Stimulated activated CD4-positive, alpha-beta T cell treated with anti-CD3 and anti-CD28 coated beads, Interleukin-4, amount 100 ng/mL, for 1 hour (primary cell): Measurements from ENCODE around the gene TUBGCP2.

ENCODE experiments used
- DNase-seq: peaks from one replicate; pipeline ENCODE4 v3.0.0-alpha.2; 2020

The TUBGCP2 gene

GRCh38 chr10:133339708-133340380, 31.2 kb upstream of the TUBGCP2 start:
- no peak for DNase-seq

- no peak for DNase-seq
Measured at GRCh38 chr10:133338080-133339071, 29.7 kb upstream of the TUBGCP2 start.

- DNase-seq = no peak
Measured at GRCh38 chr10:133337370-133337725, 28.7 kb upstream of the TUBGCP2 start.

DNA sequence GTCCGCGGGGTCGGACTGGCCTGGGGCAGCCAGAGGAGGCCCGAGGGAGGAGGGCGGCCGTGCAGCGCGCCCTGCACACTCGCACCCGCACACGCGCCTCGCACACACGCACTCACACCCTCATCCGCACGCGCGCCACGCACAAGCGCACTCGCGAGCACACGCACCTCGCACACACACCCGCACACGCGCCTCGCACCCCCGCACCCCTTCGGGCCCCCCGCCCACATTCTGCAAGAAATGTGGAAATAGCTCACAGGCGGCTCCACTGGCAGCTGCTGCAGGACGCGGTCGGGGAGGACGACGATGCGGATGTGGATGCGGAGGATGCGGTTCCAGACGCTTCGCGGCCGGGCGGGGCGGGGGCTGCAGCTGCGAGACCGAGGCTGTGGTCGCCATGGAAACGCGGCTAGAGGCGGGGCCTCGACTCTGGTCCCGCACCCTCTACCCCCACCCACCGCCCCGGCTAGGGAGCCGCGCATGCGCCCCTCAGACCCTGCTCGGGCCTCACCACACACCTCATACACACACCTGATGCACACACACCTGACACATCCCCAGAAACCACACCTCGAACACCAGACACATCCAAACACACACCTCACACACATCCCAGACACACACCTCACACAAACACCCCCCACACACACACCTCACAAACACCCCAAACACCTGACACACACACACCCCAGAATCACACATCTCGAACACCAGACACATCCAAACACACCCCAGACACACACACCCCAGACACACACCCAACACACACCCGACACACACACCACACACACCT, 28.1 kb upstream of the TUBGCP2 start, which contains the start of gene CALY:
Gene CALY, minus strand, starts transcription at position 320 of the 793 bp plus-strand sequence. CDS start 7,907 bp downstream, outside the sequence.
- DNase-seq = peak; percentile 70

- DNase-seq = no peak
Measured at GRCh38 chr10:133336118-133336576, 27.5 kb upstream of the TUBGCP2 start.

GRCh38 chr10:133335246-133336117, 26.8 kb upstream of the TUBGCP2 start:
- DNase-seq = peak; percentile 74

DNA sequence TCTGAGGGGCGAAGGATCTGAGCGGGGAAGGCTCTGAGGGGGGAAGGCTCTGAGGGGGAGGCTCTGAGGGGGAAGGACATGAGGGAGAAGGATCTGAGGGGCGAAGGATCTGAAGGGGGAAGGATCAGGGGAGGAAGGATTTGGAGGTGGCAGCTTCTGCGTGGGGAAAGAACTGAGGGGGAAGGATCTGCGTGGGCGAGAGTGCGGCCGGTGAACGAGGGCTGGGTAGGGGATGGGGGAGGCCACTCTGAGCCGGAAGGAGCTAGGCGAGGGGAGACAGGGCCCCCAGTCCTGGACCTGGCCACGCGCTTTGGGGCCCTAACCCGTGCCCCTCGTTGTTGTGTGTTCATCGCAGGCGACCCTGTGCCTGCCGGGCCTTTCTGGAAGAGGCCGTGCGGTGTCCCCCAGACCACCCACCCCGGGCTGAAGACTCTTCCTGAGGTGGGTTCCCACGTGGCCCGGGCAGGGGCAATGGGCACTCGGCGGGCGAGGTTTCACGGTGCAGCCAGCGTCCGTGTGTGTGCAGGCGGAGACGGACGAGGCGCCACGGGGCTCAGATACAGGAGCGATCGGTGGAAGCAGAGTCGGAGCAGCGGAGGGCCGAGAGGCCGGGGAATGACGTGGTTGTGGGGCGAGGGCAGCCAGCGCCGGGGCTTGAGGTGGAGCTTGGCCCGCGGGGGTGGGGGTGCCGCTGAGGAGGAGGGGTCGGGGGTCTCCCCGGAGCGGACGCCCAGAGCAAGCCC, 26.0 kb upstream of the TUBGCP2 start:
- peak; percentile 45 for DNase-seq

GRCh38 chr10:133332936-133333699, 24.4 kb upstream of the TUBGCP2 start:
- no peak for DNase-seq

DNA sequence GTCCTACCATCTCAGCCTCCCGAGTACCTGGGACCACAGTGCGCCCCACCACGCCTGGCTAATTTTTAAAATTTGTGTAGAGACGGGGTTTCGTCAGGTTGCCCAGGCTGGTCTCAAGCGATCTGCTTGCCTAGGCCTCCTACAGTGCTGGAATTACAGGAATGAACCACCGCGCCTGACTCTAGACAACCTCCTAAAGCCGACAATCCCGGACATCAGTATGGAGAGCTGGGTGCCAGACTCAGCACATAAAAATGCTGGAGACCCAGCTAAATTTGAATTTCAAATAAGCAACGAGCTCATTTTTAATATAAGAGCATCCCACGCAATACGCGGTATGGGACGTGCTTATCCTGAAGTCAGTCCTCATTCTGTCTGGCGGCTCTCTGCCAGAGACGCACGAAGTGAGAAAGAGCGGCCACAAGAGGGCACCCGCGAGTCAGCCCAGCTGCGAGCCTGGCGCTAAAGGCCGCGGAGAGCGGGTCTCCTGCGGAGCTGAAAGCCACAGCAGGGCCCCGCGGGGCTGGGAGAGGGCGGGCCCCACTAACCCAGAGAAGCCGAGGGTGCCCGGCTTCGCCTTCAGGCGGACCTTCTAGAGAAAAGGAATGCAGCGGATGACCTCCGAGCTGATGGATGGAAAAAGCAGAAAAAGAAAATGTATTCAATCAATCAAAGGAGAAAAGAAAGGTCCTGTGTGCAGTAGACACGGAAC, 21.0 kb upstream of the TUBGCP2 start:
- DNase-seq = peak; percentile 91

DNA sequence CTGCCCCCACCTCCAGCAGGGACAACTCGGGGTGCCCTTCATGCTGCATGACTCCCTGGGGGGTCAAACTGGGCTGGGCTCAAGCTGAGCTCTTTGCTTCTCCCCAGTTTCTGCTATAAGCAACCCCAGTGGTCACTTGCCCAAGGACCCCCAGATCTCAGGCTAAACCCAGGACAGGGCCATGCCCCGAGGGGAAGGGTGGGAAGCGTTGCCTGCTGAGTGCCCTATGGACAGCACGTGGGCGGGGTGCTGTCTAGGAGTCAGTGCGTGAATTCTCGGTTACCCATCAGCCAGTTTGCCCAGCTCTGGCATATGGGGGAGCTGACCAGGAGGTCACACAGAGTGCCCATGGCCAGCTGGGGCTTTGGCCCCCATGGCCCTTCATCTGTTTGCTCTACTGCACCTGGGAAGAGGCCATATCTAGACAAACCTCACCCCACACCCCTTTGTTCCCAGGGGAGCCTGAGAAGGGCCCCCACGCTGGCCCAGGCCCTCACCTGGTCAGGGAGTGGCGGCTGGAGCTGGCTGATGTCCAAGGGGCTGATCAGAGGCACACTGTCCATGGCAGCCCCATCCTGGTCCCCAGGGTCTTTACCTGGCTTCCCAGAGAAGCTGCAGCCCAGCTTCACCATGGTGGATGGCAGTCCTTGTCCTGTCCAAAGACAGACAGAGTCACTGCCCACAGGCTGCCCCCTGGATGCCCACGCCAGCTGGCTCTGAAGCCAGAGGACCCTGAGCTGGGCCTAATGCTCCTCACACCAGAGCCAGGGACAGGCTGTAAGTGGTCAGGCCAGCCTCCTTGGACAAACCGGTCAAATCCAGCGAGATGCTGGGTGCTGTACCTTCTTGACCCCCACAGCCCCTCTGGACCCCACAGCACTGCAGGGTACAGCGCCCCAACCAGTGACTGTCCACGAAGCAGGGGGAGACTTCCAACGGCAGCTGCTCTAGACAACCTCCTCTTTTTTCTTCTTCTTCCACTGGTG, 20.0 kb upstream of the TUBGCP2 start:
- DNase-seq = no peak

- DNase-seq = no peak
Measured at GRCh38 chr10:133327651-133328357, 19.1 kb upstream of the TUBGCP2 start.

GRCh38 chr10:133326745-133327650, 18.3 kb upstream of the TUBGCP2 start:
- DNase-seq = no peak

GRCh38 chr10:133326223-133326551, 17.5 kb upstream of the TUBGCP2 start:
- no peak for DNase-seq

DNA sequence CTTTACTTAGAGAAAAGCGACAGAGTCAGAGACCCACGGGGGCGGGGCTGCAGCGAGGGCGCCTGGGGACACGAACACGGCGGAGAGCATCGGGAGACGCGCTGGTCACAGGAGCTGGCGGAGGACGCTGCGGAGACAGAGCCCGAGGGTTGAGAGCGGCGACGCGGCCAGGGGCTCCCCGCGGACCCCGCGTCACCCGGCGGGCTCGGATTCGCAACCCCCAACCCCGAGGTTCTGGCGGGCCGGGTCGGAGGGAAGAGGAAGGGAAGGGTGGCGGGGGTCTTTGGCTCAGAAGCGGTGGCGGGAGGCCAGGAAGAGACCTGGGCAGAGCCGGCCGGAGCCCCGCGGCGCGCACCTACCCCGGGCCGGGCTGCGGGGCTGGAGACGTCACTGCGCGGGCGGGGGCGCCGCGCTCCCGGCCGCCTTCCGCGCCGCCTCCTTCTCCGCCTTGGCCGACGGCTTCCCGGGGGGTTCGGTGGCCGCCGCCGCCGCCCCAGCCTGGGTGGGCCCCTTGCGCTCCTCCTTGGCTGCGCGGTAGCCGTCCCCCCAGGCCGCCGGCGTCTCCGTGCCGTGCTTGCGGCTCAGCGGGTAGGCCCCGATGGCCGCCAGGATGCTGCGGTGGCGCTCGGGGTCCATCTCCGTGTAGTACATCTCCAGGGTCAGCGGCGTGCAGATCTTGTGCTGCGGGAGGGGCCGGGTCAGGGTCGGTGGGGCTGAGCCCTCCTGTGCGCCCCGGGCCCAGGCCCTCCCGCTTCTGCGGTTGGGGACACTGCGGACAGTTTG, 17.0 kb upstream of the TUBGCP2 start:
- DNase-seq = peak; percentile 27

GRCh38 chr10:133324857-133325260, 16.2 kb upstream of the TUBGCP2 start:
- no peak for DNase-seq
